Heart left ventricle (tissue), 16 donors: ENCODE results near the gene ARHGEF40. TPM values are rescaled to one million over a fixed set of nuclear protein-coding genes. Genes with fewer than 3 reads are reported as not detected.

Experiments
- ATAC-seq, 4 donors: fragments of 200-7000 bp; cut with Tn5 transposase; one replicate each; pipeline ENCODE4 v1.9.1; 2020 to 2022; ENCODE audit warnings: moderate library complexity in 4 of 4, mild to moderate bottlenecking in 3 of 4, moderate number of reproducible peaks in 1 of 4
- DNase-seq, 5 donors: peaks; one replicate each; pipeline ENCODE4 v3.0.0-alpha.2; 2020
- H3K27ac ChIP-seq, 12 donors: fragments of 200-600 bp; sonication (generic) in 4 of 12; one replicate each; pipeline versions ENCODE4 v1.5.0 to v1.8.0; 2016 to 2022; ENCODE audit warnings: mild to moderate bottlenecking in 2 of 12
- H3K27me3 ChIP-seq, 9 donors: fragments of 200-600 bp; sonication (generic) in 2 of 9; one replicate each; pipeline versions ENCODE4 v1.5.1 to v1.8.0; 2016 to 2022; ENCODE audit warnings: mild to moderate bottlenecking in 3 of 9
- H3K36me3 ChIP-seq, 9 donors: fragments of 200-600 bp; sonication (generic) in 2 of 9; one replicate each; pipeline versions ENCODE4 v1.5.0 to v1.8.0; 2018 to 2022; ENCODE audit warnings: mild to moderate bottlenecking in 2 of 9
- H3K4me1 ChIP-seq, 12 donors: fragments of 200-600 bp; sonication (generic) in 4 of 12; one replicate each; pipeline versions ENCODE4 v1.5.0 to v1.8.0; 2016 to 2022; ENCODE audit warnings: mild to moderate bottlenecking in 3 of 12
- H3K4me3 ChIP-seq, 12 donors: fragments of 200-600 bp; sonication (generic) in 4 of 12; one replicate each; pipeline versions ENCODE4 v1.5.0 to v1.8.0; 2017 to 2022; ENCODE audit warnings: mild to moderate bottlenecking in 9 of 12, moderate library complexity in 4 of 12
- H3K9me3 ChIP-seq, 12 donors: fragments of 200-600 bp; sonication (generic) in 4 of 12; one replicate each; pipeline versions ENCODE4 v1.5.0 to v1.8.0; 2016 to 2022; ENCODE audit warnings: mild to moderate bottlenecking in 1 of 12
- POLR2A ChIP-seq, 2 donors: fragments of 450-650 bp; IDR thresholded peaks; one replicate each; pipeline ENCODE4 v1.6.1; 2017; ENCODE audit warnings: antibody characterized with exemption in 2 of 2, mild to moderate bottlenecking in 2 of 2, moderate library complexity in 2 of 2
- whole genome bisulfite sequencing, 4 donors: extraction: QIAGEN DNeasy Blood & Tissue Kit in 2 of 4; methylation state at CpG; one replicate each; pipeline versions ENCODE4 v1.1.5 to v1.1.7; 2013 to 2018; 5-methylcytosine and 5-hydroxymethylcytosine counted together
- intact Hi-C, 10 donors: fragments of 100-400 bp; cut with DNase I; formaldehyde crosslinking; loops; one replicate each; pipeline versions ENCODE4 v1.11.1 to v1.14.2; 2022
- polyA plus RNA-seq, 2 donors: library from polyadenylated mRNA; stranded (reverse); fragments of 200-250 nt; gene quantifications; one replicate each; pipeline ENCODE4 v1.2.3, GENCODE V29; 2013
- total RNA-seq, 9 donors: library from RNA; depleted of rRNA in 2 of 9; stranded (reverse); fragments of >200 nt in 2 of 9; fragmentation: NEBNext Ultra II Directional in 3 of 9; extraction: Animal tissue kit (Norgen Biotek cat#: 25700) in 3 of 9; gene quantifications; one replicate each; pipeline versions ENCODE4 v1.1.0 to v1.2.4, GENCODE V29; 2016 to 2023
- TF ChIP-seq, protein P1 (sequence below), 12 donors: fragments of 200-600 bp; sonication (generic) in 4 of 12; IDR thresholded peaks; one replicate each; pipeline versions ENCODE4 v1.5.0 to v1.8.0; 2018 to 2022; ENCODE audit warnings: antibody characterized with exemption in 12 of 12, mild to moderate bottlenecking in 5 of 12
- donor health status: ischemic (EF 13 %, LVEDD 7.1; RV severe dilation, severe dysfunction).
- donor health status: healthy with polysubstance abuse.
- donor health status: DM: no; HTN: yes; CAD: no.
- donor health status: DM: no; HTN: no; CAD: no.
- donor health status: ischemic (EF 25% LVEDD 6.9; RV normal size, moderate dysfunction).
- donor health status: ischemic (EF 25% LVEDD 5.7; RV mildly dilated, moderate dysfunction).
- donor health status: healthy.
- donor health status: DM: yes; HTN: yes; CAD: no.
- donor health status: ischemic (EF 35%, LVEDD 5.7; RV mildly dilated, moderate dysfunction).
- donor health status: nonischemic (EF 11% LVEDD 7.7; RV severe dilation, severe dysfunction).
- donor health status: DM: yes; HTN: yes; CAD: no.
- donor health status: PGD.
- donor health status: ischemic (EF 29% LVEDD 5.4; RV normal size, mild dysfunction).
- donor health status: nonischemic (EF 23%, LVEDD 6.1; RV moderate dilation, normal function).

The ARHGEF40 gene
- total and polyA plus RNA-seq, 11 donors, result 15.5 to 31.5 (median 18.7) TPM

DNA sequence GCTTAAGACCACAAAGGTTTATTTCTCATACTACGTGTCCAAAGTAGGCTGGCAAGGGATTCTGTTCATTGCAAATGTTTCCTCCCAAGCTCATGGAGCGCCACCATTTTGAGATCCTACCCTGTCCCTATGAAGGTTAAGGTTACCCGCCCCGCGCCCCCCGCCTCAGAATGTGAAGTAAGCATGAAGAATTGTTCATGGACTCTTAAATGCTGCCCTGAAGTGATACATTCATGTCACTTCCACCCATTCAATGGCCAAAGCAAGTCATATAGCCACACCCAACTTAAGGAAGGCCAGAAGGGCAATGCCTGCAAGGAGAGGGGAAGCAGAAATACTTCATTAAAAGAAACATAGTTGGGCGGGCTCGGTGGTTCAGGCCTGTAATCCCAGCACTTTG lies 35.0 kb downstream of the ARHGEF40 start:
- H3K27ac ChIP-seq, result peak overlapping the region in 11 of 12 donors; percentile 95 to 100 (median 97)
- H3K27me3 ChIP-seq, result no peaks in the 10 kb centered on the region
- DNase-seq (no peak), ATAC-seq (no peak)
- no peaks in the 10 kb centered on the region for H3K9me3 ChIP-seq
- 83 to 85% (median 84%) methylated on average over 8 of the region's 8 CpGs for WGBS, 4 donors
- intact Hi-C loops, result loop anchor here (2.0 to 10.0 kb wide), 11 partner anchors 34 to 640 kb away; partner anchors contain the start of genes ANG (in 2 of the 10), RNASE4 (in 2 of the 10), ARHGEF40 (in 1 of the 10) and PIP4P1 (in 1 of the 10)
- H3K4me3 ChIP-seq, result peak overlapping the region in 2 of 12 donors; percentile 79 to 85
- TF ChIP-seq, protein P1, sequence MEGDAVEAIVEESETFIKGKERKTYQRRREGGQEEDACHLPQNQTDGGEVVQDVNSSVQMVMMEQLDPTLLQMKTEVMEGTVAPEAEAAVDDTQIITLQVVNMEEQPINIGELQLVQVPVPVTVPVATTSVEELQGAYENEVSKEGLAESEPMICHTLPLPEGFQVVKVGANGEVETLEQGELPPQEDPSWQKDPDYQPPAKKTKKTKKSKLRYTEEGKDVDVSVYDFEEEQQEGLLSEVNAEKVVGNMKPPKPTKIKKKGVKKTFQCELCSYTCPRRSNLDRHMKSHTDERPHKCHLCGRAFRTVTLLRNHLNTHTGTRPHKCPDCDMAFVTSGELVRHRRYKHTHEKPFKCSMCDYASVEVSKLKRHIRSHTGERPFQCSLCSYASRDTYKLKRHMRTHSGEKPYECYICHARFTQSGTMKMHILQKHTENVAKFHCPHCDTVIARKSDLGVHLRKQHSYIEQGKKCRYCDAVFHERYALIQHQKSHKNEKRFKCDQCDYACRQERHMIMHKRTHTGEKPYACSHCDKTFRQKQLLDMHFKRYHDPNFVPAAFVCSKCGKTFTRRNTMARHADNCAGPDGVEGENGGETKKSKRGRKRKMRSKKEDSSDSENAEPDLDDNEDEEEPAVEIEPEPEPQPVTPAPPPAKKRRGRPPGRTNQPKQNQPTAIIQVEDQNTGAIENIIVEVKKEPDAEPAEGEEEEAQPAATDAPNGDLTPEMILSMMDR (IDR thresholded peaks at IDR 0.05), result no peak
- no peak for TF ChIP-seq POLR2A (IDR thresholded peaks at IDR 0.05)
- peaks cover 0 to 44% (median 29%) of the 10 kb centered on the region in 12 donors for H3K4me1 ChIP-seq
- H3K36me3 ChIP-seq, result no peaks in the 10 kb centered on the region

DNA sequence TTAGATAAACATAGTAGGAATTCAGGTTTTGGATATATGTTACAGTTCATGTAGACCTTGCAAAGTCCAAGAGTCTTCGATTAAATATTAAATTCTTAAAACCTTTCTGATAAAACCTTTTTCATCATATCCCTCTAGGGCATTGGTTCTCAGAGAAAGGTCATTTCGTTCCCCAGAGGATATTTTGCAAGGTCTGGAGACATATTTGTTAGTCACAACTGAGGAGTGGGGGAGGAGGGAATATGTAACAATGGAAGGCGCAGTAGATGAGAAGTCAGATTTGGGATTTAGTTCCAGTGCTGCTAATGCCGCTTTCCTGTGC lies 36.0 kb downstream of the ARHGEF40 start:
- no peaks in the 10 kb centered on the region for H3K9me3 ChIP-seq
- ATAC-seq (no peak), DNase-seq (no peak)
- H3K27me3 ChIP-seq, result no peaks in the 10 kb centered on the region
- intact Hi-C loops, result loop anchor here (2.0 to 10.0 kb wide), 9 partner anchors 37 to 641 kb away; partner anchors contain the start of genes ANG (in 2 of the 10), RNASE4 (in 2 of the 10), PIP4P1 (in 1 of the 10) and PNP (in 1 of the 10)
- H3K36me3 ChIP-seq, result no peaks in the 10 kb centered on the region
- peak overlapping the region in 4 of 12 donors; percentile 12 to 29 (median 22) for H3K4me3 ChIP-seq
- whole genome bisulfite sequencing, 4 donors, result 40 to 62% (median 55%) methylated on average over 4 of the region's 4 CpGs
- no peak for TF ChIP-seq POLR2A (IDR thresholded peaks at IDR 0.05)
- TF ChIP-seq, protein P1 (IDR thresholded peaks at IDR 0.05), result no peak
- peak overlapping the region in 11 of 12 donors; percentile 54 to 100 (median 69) for H3K27ac ChIP-seq
- H3K4me1 ChIP-seq, result peaks cover 0 to 44% (median 29%) of the 10 kb centered on the region in 12 donors

DNA sequence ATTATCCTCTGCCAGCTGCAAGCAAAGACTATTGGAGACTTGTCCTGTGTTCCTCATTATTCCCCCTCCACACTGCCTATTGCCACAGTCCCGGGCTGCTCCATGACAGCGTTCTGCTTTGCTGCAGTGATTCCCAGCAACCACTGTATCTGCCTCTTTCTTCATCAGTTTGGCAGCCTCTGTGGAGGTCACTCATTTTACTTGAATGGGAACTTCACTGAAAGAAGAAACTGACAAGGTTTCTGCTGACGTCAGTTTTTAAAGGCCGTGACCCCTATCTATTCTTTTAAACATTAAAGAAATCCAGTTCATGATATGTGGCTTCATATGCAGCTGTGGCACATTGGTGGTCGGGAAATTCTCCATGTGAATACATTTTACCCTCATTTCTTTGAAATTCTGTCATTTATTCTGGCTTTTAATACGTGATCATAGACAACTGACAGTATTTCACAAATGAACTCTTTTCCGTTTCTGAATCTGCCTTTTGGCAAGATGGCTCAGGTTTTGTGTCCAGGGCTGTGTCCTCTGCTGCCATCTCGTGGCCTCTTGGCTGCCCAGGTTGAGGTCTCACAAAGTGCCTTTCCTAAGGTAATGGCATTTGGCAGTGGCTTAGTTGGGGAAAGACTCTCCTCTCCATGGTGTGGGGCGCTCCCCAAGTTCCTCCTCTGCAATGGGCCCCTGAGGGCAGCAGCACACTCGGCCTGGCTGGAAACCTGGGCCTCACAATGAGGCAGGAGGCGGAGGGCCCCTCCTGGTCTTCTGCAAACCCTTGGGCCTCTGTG lies 36.6 kb downstream of the ARHGEF40 start:
- Histone ChIP-seq H3K4me3 (peak overlapping the region in 10 of 12 donors; percentile 9 to 36 (median 26)), H3K27me3 (no peaks in the 10 kb centered on the region), H3K9me3 (no peaks in the 10 kb centered on the region), H3K27ac (peak overlapping the region in 11 of 12 donors; percentile 54 to 100 (median 69)), H3K36me3 (no peaks in the 10 kb centered on the region), H3K4me1 (peaks cover 0 to 44% (median 29%) of the 10 kb centered on the region in 12 donors)
- ATAC-seq, result peak in 3 of 4 donors; percentile 3 to 13 (median 12)
- DNase-seq, result peak; percentile 80 to 87 (median 83)
- 9 to 15% (median 12%) methylated on average over 10 to 11 of the region's 11 CpGs for WGBS, 4 donors
- intact Hi-C loops, result loop anchor here (1.0 to 10.0 kb wide), 10 partner anchors 38 to 642 kb away; partner anchors contain the start of genes ANG (in 2 of the 10), RNASE4 (in 2 of the 10), PIP4P1 (in 1 of the 10) and PNP (in 1 of the 10)
- TF ChIP-seq POLR2A (IDR thresholded peaks at IDR 0.05), result no peak
- TF ChIP-seq, protein P1 (IDR thresholded peaks at IDR 0.05), result peak; percentile 84 to 98 (median 92)

DNA sequence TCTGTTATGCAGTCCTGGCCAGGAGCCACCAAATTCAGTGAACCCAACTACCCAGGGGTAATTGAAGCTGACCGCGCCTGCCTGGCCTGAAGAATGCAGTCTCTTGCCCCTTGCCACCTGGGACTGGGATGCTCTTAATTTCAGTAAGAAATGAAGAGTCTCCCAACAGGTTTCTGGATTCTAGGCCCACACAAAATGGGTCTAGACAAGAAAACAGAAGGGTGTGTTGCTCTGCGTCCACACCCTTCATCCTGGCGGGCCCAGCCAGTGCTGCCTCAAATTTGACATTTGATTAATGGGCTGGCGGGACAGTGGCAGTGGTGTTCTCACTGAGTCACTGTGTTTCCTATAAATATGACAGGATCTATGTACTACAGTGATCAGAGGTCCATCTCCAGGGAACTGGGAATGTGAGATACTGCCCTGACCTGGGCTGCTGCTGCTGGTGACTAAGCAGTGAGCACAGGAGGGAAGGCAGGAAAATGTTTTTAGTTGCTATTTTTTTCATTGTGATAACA lies 37.2 kb downstream of the ARHGEF40 start:
- no peak for ATAC-seq
- no peaks in the 10 kb centered on the region for H3K36me3 ChIP-seq
- TF ChIP-seq, protein P1 (IDR thresholded peaks at IDR 0.05), result no peak
- TF ChIP-seq POLR2A (IDR thresholded peaks at IDR 0.05), result no peak
- WGBS, 4 donors, result 47 to 58% (median 54%) methylated on average over 5 of the region's 5 CpGs
- H3K27ac ChIP-seq, result peak overlapping the region in 10 of 12 donors; percentile 54 to 100 (median 66)
- H3K4me3 ChIP-seq, result no peak overlapping the region
- intact Hi-C loops, result loop anchor here (1.0 to 10.0 kb wide), 10 partner anchors 39 to 643 kb away; partner anchors contain the start of genes ANG (in 2 of the 10), RNASE4 (in 2 of the 10), PIP4P1 (in 1 of the 10) and PNP (in 1 of the 10)
- H3K4me1 ChIP-seq, result peaks cover 0 to 44% (median 29%) of the 10 kb centered on the region in 12 donors
- H3K9me3 ChIP-seq, result no peaks in the 10 kb centered on the region
- DNase-seq, result peak in 1 of 5 donors; percentile 71
- no peaks in the 10 kb centered on the region for H3K27me3 ChIP-seq
